Astrocyte of the hippocampus (primary cell): ENCODE results near the gene DLK2.
A peak's percentile ranks its signal among the peaks of the same experiment; 100 is the strongest.
"Not testable (repeated sequence)": the region's sequence is repeated elsewhere in the genome, so short reads cannot be mapped to it uniquely, and the experiment has no call there.

ENCODE experiments used
- DNase-seq: peaks from one replicate; pipeline ENCODE4 v3.0.0; 2011; ENCODE audit warnings: low read depth, low spot score

Gene DLK2, protein sequence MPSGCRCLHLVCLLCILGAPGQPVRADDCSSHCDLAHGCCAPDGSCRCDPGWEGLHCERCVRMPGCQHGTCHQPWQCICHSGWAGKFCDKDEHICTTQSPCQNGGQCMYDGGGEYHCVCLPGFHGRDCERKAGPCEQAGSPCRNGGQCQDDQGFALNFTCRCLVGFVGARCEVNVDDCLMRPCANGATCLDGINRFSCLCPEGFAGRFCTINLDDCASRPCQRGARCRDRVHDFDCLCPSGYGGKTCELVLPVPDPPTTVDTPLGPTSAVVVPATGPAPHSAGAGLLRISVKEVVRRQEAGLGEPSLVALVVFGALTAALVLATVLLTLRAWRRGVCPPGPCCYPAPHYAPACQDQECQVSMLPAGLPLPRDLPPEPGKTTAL

GRCh38 chr6:43455531-43456428, at the start of gene DLK2:
DLK2 (minus strand) TSS chr6:43455548; CDS start chr6:43454825, 723 bp downstream.
- DNase-seq, result peak; percentile 22

DNA sequence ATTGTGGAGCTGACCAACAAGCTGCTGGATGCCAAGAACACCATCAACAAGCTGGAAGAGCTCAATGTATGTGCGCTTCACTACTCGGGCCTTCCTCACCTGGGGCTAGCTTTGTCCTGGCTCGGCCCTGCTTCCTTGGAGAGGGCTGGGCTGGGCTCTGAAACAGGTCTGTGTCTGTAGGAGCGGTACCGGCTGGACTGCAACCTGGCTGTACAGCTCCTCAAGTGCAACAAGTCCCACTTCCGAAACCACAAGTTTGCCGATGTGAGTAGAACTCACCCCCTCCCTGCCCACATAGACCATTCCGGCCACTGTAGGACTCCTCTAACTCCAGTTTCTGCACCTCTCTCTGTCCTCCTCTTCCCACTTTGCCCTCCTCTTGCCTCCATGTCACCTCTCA, 48.1 kb upstream of the DLK2 start:
- DNase-seq, result no peak

- no peak for DNase-seq
Measured at GRCh38 chr6:43502666-43503065, 47.3 kb upstream of the DLK2 start.

DNA sequence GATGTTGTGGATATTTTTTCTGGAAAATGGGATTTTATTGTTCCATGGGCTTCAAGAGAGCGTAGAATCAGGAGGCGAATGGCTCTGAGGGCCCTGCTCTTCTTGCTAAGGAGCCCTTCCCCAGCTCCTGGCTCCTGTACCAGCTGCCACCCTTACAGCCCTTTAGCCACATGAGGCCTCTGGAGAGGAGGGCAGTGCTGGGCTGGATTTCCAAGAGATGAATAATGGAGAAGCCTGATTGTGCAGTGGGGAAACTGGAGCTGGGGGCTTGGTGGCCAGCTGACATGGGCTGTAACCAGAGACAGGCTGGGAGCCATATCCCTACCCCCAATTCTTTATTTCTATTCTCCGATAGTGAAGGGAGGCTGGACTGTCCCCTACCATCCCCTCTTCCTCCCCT, 45.6 kb upstream of the DLK2 start:
- no peak for DNase-seq

DNA sequence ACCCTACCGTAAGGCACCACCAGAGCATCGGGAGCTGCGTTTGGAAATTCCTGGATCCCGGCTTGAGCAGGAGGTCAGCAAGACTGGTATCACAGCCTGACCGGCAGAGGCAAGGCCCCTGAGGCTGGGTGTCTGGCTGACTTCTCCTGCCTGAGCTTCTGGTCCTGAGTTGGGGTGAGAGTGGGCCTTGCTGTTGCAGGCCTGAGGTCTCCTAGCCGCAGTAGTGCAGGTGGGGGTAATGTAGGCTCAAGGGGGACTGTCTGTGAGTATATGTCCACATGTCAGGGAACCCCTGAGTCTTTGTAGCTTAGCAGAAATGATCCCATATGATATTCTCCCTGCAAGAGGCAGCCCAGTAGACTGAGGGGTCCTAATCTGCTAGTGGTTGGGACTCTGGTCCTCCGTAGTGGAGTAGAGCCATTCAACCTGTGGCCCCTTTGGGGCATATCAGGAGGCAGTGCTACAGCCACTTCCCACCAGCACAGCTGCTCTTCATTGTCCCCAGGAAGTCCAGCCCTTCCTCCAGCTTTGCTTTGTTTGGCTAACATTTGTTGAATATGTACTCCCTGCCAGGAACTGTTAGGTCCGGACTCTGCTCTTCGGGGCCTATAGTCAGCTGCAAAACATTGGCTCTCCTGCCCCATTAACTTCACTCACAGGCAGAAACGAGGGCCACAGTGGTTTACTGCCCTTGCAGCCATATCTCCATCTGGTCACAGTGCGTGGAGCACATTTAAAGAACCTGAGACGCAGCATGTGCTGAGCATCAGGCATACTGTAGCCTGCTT, 43.9 kb upstream of the DLK2 start:
- no peak for DNase-seq

DNA sequence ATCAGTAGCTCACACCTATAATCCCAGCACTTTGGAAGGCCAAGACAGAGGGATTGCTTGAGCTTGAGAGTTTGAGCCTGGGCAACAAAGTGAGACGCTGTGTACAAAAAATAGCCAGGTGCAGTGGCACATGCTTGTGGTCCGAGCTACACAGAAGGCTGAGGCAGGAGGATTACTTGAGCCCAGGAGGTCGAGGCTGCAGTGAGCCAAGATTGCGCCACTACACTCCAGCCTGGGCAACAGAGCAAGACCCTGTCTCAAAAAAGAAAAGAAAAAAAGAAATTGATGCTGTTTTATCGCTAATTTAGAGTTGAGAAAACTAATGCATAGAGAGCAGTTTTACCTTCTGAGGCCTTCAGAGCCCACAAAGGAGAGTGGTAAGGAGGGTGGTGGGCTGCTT, 42.9 kb upstream of the DLK2 start:
- not testable (repeated sequence) for DNase-seq

- no peak for DNase-seq
Measured at GRCh38 chr6:43497689-43498088, 42.3 kb upstream of the DLK2 start.

GRCh38 chr6:43497129-43497396, 41.7 kb upstream of the DLK2 start:
- no peak for DNase-seq

DNA sequence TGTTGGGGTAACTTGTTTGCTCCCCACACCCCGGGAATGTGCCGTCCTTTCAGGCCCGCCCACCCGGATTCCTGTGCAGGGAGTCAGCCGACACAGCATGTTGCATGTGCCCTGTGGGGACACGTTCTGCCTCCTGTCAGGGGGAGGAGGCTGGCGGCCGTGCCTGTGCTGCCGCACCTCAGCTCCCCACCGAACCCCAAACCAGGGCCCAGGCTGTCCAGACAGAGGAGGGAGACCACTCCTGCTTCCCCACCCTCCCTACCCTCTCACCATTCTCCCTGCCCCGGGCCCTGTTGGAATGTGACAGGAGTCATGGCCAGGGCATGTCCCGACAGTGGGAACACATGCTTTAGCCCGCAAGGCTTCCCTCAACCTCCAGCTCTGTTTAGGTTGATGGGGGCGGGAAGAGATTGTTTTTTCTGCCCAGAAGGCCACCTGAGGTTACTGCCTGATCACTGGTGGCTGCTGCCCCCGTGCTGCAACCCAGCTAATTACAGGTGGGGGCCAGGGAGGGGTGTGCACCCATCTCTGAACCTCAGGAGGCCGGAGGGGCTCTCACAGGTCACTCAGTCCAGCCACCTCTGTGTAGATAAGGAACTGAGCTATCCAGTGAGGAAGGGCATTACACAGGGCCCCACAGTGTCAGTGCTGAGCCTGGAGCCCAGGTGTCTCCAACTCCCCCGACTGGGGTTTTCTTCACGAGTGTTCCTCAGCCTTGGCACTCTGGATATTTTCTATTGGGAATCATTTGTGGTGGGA, 41.2 kb upstream of the DLK2 start:
- peak; percentile 76 for DNase-seq

- DNase-seq, result no peak
Measured at GRCh38 chr6:43495409-43495941, 40.1 kb upstream of the DLK2 start.

DNA sequence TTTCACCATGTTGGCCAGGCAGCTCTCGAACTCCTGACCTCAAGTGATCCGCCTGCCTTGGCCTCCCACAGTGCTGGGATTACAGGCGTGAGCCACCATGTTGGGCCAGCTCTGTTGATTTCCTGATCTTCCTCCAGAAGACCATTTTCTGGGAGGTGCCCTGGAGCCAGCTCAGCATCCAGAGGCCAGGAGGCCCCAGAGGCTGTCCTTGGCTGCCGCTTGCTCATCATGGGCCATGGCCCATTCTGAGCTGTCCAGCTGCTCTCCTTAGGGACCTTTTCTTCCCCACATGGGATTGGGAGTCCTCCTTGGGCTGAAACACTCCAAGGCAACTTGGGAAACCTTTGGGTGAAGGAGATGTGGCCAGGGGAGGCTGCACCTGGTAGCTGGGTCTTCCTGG, 39.4 kb upstream of the DLK2 start:
- DNase-seq, result no peak

DNA sequence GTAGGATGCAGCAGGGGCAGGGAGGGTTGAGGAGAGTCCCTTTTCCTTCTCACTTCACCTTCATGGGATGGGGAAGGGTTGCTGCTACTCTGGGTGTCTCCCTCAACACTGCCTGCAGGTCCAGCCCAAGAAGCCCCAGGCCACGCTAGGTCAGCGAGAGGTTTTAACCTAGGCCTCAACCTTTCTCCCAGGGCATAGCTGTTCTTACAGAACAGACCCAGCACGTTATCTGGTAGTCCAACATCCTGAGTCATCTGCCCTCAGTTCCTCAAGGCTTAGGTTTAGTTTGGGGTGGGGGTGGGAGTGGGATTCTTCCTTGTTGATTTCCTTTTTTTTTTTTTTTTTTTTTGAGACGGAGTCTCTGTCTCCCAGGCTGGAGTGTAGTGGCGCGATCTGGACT, 39.0 kb upstream of the DLK2 start:
- no peak for DNase-seq

DNA sequence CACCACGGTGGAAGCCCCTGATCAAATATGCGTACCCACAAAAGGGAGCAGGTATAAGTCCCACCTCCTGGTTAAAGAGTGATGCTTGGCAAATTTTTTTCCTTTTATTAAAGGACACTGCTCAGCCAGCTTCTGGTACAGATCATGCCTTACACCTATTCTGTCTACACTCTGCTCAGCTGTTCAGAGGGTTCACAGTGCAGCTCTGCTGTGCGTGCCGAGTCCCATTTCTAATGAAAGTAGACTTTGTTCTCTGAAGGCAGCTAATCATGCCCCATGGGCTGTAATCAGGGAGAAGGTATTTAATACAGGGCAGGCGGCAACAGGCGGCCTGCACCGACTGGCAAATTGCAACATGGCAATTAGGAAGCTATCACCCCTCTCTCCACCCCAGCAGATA, 38.5 kb upstream of the DLK2 start:
- no peak for DNase-seq

GRCh38 chr6:43493230-43493629, 37.9 kb upstream of the DLK2 start:
- DNase-seq, result no peak

GRCh38 chr6:43492673-43493072, 37.3 kb upstream of the DLK2 start:
- DNase-seq, result peak; percentile 59

DNA sequence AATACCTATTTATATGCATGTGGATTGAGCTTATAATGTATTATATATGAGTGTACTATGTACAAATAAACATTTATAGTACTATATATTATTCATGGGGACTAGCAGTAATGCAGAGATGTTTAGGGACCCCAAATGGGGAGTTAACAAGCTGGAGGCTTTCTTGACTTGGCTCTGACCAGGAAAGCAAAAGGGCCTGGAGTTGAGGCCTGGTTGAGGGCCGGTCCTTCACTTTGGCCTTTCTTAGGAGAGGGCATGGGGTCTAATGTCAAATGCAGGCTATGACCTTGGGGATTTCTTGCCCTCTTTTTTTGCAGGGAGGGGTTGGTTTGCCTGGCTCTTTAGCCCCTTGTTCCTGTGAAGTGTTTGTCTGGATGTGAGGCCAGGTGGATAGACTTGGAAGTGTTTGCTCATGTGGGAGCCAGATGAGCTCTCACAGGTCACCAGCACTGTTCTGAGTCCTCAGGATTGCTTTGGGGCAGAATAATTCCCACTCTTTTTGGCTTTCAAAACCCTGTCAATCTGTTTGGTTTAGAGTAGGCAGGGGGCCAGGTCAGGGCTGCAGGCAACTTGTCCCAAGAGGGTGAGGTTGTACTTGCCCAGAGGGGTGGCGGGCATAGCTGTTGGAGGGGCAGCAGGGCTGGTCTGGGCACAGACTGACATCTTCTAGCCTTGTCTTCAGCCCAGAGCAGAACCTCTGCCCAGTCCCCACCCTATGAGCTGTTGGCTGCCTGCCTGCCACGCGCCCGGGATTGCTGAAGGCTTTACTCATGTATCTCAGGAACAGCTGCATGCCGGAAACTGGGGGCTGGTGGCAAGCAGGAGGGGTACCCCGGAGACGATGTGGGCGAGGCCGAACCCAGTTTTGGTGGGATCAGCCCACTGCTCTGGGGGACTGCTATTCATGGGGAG, 36.7 kb upstream of the DLK2 start:
- DNase-seq, result peak; percentile 85

DNA sequence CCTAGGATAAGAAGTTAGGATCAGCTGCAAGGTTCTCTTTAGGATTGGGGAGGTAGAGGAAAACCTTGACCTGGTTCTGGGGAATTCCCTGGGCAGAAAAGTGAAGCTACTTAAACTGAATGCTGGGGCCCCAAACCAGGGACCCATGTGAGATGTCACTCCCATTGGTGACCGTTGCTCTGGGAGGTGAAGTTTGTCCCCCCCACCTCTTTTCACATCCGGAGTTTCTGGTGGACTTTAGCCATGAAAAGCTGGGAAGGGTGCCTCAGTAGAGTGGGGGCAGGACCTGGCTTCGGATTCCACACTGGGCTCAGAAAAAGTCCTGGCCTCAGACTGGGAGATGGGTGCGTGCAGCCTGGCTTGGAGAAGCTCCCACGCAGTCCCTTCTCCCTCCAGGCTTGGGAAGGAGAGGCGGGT, 35.2 kb upstream of the DLK2 start:
- no peak for DNase-seq

GRCh38 chr6:43489277-43490072, 34.1 kb upstream of the DLK2 start:
- no peak for DNase-seq

DNA sequence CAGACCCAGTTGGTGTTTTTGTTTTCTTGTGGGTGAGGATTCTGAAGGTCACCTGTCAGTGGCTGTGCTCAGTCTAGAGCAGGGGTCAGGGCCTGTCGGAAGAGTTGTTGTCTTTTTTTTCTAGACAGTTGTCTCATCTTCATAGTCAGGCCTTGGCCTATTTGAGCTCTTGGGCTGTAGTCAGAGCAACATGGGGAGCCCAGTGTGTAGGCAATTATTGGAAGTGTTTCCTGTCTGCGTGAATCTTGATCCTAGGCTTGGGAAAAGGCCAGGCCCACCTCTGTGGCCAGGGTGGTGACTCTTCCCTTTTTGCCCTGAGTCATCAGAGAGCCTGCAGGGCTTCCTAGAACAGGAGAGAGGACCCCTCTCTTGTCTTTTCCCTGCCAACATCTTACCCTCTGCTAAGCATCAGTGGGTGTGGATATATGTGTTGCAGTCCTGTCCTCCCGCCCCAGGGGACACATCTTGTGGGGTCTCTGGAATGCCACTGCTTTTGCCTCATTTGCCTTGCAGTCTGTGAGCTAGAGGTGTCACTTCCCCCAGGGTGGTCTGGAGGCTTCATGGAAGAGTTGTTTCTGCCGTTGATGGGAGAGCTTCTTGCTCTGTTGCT, 33.4 kb upstream of the DLK2 start:
- no peak for DNase-seq
